GM12891 (cell line): Measurements from ENCODE around the gene CBX2.

ENCODE experiments used
- PAX5 ChIP-seq: IDR thresholded peaks from 2 replicates; pipeline ENCODE4 v1.6.1; 2011; ENCODE audit warnings: low read length, moderate library complexity, mild to moderate bottlenecking; ENCODE audit not compliant: insufficient read depth, severe bottlenecking
- POLR2AphosphoS5 ChIP-seq: IDR thresholded peaks from 2 replicates; pipeline ENCODE4 v1.6.1; 2011; ENCODE audit warnings: low read depth, low read length, control low read depth

DNA sequence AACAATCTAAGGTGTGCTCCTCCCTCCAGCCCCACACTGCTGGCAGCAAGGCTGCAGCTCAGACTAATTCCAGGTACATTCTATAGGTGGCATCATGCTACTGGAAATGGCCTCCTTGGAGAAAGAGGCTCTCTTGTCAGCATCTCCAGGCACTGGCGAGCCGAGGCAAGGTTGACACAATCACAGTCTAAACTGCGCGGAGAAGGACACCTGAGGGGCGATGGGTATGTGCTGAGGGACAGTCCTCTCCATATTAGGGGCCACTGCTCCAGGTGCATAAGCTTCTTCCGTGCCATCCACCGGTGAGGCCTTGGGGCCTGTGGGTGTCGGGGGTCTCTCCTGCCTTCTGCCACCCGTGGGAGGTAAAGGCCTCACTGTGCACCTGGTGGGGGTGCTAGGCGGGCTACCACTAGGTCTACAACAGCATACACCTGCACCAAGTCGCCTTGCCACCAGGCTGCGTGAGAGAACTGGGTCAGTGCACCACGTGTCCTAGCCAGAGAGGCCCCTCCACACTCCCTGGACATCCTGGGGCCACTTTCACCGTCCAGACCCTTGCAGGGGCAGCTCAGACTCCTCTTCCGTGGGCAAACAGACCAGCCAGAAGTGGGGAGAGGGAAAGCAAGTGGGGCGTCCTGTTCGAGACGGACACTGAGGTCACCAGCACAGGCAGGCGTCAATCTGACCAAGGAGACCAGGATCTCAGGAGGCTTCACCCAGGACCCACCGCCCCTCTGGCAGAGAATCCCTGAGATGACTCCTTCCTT lies 31.0 kb downstream of the CBX2 start:
- TF ChIP-seq POLR2AphosphoS5 (no peak), PAX5 (no peak)
